MM.1S (cell line): Measurements from ENCODE around the gene ZNRF3.

ENCODE experiments used
- DNase-seq: peaks from one replicate; pipeline ENCODE4 v3.0.0-alpha.2; 2015
- H2AFZ ChIP-seq: fragments of 300-600 bp; sonication (generic); 2 replicates; pipeline ENCODE4 v1.6.0; 2016; ENCODE audit warnings: antibody characterized with exemption, low read length
- H3F3A ChIP-seq: fragments of 300-600 bp; sonication (generic); 2 replicates; pipeline ENCODE4 v1.6.1; 2016; ENCODE audit warnings: mild to moderate bottlenecking, antibody characterized with exemption, low read length, moderate library complexity, mixed read lengths; ENCODE audit not compliant: insufficient read depth
- H3K27ac ChIP-seq: fragments of 300-600 bp; sonication (generic); 2 replicates; pipeline ENCODE4 v1.5.1; 2016; ENCODE audit warnings: mild to moderate bottlenecking, low read length
- H3K27me3 ChIP-seq: fragments of 300-600 bp; sonication (generic); replicated peaks from 2 replicates; pipeline ENCODE4 v1.6.0; 2016; ENCODE audit warnings: low read length; ENCODE audit not compliant: insufficient read depth
- H3K36me3 ChIP-seq: fragments of 300-600 bp; sonication (generic); replicated peaks from 2 replicates; pipeline ENCODE4 v1.6.1; 2016; ENCODE audit warnings: mild to moderate bottlenecking, low read length, mixed read lengths; ENCODE audit not compliant: insufficient read depth
- H3K4me1 ChIP-seq: fragments of 300-600 bp; sonication (generic); 2 replicates; pipeline ENCODE4 v1.6.1; 2016; ENCODE audit warnings: low read length, mixed read lengths
- H3K4me2 ChIP-seq: fragments of 300-600 bp; sonication (generic); 2 replicates; pipeline ENCODE4 v1.6.0; 2016; ENCODE audit warnings: low read depth, low read length
- H3K4me3 ChIP-seq: fragments of 300-600 bp; sonication (generic); 2 replicates; pipeline ENCODE4 v1.5.1; 2016; ENCODE audit warnings: low read length, mixed read lengths
- H3K79me2 ChIP-seq: fragments of 300-600 bp; sonication (generic); 2 replicates; pipeline ENCODE4 v1.6.1; 2016; ENCODE audit warnings: mixed run types, low read length, mixed read lengths
- H3K9ac ChIP-seq: fragments of 300-600 bp; sonication (generic); 2 replicates; pipeline ENCODE4 v1.6.1; 2016; ENCODE audit warnings: low read length, mixed read lengths
- H3K9me2 ChIP-seq: fragments of 300-600 bp; sonication (generic); replicated peaks from 2 replicates; pipeline ENCODE4 v1.6.1; 2016; ENCODE audit warnings: mild to moderate bottlenecking, low read length, mixed read lengths; ENCODE audit not compliant: insufficient read depth
- H3K9me3 ChIP-seq: fragments of 300-600 bp; sonication (generic); replicated peaks from 2 replicates; pipeline ENCODE4 v1.6.1; 2016; ENCODE audit warnings: mild to moderate bottlenecking, low read length, mixed read lengths; ENCODE audit not compliant: insufficient read depth
- H4K20me1 ChIP-seq: fragments of 300-600 bp; sonication (generic); 2 replicates; pipeline ENCODE4 v1.6.1; 2016; ENCODE audit warnings: mild to moderate bottlenecking, low read length, moderate library complexity, mixed read lengths; ENCODE audit not compliant: insufficient read depth
- EZH2 ChIP-seq: fragments of 300-600 bp; sonication (generic); optimal IDR thresholded peaks from 2 replicates; pipeline ENCODE3; 2017; ENCODE audit warnings: low read depth, mild to moderate bottlenecking, antibody characterized with exemption, low read length, mixed read lengths
- EZH2phosphoT487 ChIP-seq: fragments of 300-600 bp; sonication (generic); IDR thresholded peaks from 2 replicates; pipeline ENCODE4 v1.6.1; 2018; ENCODE audit warnings: antibody characterized with exemption, low read length
- TF ChIP-seq, protein P1 (sequence below): fragments of 300-600 bp; sonication (generic); IDR thresholded peaks from 2 replicates; pipeline ENCODE4 v1.5.1; 2016; ENCODE audit warnings: antibody characterized with exemption, low read length, mixed read lengths

Gene ZNRF3

DNA sequence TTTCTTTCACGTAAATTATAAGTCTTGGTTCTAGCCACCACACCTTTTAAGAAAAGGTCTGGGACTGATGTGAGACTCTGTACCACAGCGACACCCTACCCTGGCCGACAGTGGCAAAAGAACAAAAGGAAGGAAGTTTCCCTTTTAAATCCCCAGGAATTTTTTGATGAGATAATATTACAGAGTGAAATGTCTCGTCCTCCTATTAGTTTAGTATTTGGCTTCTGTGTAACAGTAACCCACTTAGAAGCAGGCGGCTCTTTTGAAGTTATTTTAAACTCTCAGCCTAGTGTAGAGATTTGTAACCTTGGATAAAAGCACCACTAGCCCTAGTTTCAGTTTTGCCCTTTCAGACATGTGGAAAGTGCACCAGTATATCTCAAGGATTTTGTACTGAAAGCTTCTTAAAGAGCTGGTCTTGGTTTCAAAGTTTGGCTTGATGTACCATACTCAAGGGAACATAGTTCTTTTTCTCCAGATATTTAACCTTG, 94.2 kb downstream of the ZNRF3 start:
- Histone ChIP-seq H4K20me1 (no peaks in the 10 kb centered on the region), H3K9me3 (no peaks in the 10 kb centered on the region), H3K79me2 (peaks cover 10% of the 10 kb centered on the region; the same call in 1 of the 2 replicates), H3K4me2 (peak overlapping the region; percentile 49), H3K27me3 (0 out of 2 replicates have a peak, but pooled peaks cover 6% of the 10 kb centered on the region), H2AFZ (no peak overlapping the region), H3F3A (peaks cover 16% of the 10 kb centered on the region), H3K4me1 (peaks cover 17% of the 10 kb centered on the region), H3K27ac (peak overlapping the region; percentile 6; the same call in 1 of the 2 replicates), H3K4me3 (no peak overlapping the region), H3K36me3 (no peaks in the 10 kb centered on the region), H3K9ac (no peak overlapping the region), H3K9me2 (no peaks in the 10 kb centered on the region)
- TF ChIP-seq, protein P1, sequence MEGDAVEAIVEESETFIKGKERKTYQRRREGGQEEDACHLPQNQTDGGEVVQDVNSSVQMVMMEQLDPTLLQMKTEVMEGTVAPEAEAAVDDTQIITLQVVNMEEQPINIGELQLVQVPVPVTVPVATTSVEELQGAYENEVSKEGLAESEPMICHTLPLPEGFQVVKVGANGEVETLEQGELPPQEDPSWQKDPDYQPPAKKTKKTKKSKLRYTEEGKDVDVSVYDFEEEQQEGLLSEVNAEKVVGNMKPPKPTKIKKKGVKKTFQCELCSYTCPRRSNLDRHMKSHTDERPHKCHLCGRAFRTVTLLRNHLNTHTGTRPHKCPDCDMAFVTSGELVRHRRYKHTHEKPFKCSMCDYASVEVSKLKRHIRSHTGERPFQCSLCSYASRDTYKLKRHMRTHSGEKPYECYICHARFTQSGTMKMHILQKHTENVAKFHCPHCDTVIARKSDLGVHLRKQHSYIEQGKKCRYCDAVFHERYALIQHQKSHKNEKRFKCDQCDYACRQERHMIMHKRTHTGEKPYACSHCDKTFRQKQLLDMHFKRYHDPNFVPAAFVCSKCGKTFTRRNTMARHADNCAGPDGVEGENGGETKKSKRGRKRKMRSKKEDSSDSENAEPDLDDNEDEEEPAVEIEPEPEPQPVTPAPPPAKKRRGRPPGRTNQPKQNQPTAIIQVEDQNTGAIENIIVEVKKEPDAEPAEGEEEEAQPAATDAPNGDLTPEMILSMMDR: no peak
- TF ChIP-seq EZH2: no peak
- TF ChIP-seq EZH2phosphoT487: no peak
- peak; percentile 54 for DNase-seq

DNA sequence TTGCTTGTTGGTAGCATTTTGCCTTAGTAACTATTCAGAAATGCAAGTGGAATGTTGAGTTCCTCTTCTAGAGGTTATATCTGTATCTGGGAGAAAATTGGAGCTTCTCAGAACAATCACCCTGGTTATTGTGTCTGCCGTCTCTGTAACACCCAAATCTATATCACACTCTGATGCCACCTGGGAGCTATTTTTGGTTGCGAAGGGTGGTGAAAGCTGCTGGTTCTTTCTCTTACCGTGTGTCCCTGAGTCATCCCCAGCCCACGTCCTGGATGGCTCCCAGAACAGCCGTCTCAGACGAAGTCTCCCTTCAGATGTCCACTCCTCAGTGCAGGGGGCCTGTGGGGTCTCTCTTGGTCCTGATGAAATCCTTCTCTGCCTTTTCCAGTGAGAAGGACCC, 94.8 kb downstream of the ZNRF3 start:
- Histone ChIP-seq H3K36me3 (no peaks in the 10 kb centered on the region), H3K9me2 (no peaks in the 10 kb centered on the region), H3F3A (peaks cover 16% of the 10 kb centered on the region), H2AFZ (no peak overlapping the region), H3K27ac (peak overlapping the region; percentile 6; the same call in 1 of the 2 replicates), H4K20me1 (no peaks in the 10 kb centered on the region), H3K79me2 (peaks cover 10% of the 10 kb centered on the region; the same call in 1 of the 2 replicates), H3K4me1 (peaks cover 17% of the 10 kb centered on the region), H3K9ac (no peak overlapping the region), H3K4me2 (peak overlapping the region; percentile 49), H3K4me3 (no peak overlapping the region), H3K9me3 (no peaks in the 10 kb centered on the region), H3K27me3 (0 out of 2 replicates have a peak, but pooled peaks cover 6% of the 10 kb centered on the region)
- DNase-seq: peak; percentile 38
- TF ChIP-seq EZH2phosphoT487 (no peak), EZH2 (no peak)
- TF ChIP-seq, protein P1: no peak

DNA sequence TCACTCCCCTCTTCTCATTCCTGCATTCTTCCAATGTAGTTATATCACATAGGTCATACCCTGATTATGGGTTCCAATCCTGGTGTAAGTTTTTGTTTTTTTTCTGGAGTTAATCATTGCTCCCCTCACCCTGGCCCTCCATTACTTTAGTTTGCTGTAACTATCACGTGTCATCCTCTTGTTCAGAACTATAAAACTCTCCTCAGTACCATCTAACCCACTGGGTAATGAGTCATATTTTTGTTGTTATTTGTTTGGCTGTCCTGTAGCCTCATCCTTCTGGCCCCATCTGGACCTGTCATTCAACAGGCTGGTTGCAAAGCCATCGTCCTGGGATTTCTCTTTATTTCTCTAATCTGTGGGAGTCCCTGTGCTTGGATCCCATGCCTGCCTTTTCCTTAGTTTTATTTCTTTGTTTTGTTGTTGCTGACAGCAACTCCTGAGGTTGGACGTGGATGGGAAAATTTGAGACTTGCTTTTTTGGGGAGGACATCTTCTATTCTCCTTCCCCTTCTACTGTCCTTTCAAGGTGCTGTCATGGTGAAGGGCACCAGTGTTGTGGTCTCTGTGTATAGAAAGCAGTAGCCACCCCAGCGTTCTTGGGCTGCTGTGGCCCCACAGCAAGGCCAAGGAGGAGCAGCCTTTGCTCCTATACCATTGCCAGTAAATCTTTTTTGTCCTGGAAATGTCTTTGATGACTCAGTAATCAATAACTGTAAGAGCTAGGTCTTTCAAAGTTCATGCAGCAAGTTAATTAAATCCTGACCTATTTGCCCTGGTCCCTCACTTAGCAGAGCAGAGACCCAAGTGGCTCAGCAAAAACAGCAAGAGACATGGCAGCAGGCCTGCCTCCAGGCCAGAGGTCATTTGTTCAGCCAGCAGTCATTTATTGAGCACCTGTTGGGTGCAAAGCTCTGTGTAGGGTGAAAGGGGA, 95.8 kb downstream of the ZNRF3 start:
- Histone ChIP-seq H2AFZ (no peak overlapping the region), H3K4me1 (peaks cover 17% of the 10 kb centered on the region), H3F3A (peaks cover 16% of the 10 kb centered on the region), H3K36me3 (no peaks in the 10 kb centered on the region), H3K9ac (no peak overlapping the region), H3K9me2 (no peaks in the 10 kb centered on the region), H3K27ac (no peak overlapping the region), H3K27me3 (0 out of 2 replicates have a peak, but pooled peaks cover 6% of the 10 kb centered on the region), H3K79me2 (peaks cover 10% of the 10 kb centered on the region; the same call in 1 of the 2 replicates), H3K4me3 (no peak overlapping the region), H3K4me2 (no peak overlapping the region), H3K9me3 (no peaks in the 10 kb centered on the region), H4K20me1 (no peaks in the 10 kb centered on the region)
- TF ChIP-seq, protein P1: no peak
- TF ChIP-seq EZH2phosphoT487 (no peak), EZH2 (no peak)
- DNase-seq: no peak
